ENCODE results near the gene DNAJC8. TPM values are rescaled to one million over a fixed set of nuclear protein-coding genes. Genes with fewer than 3 reads are reported as not detected.
A peak's percentile ranks its signal among the peaks of the same experiment; 100 is the strongest.

The DNAJC8 gene, protein sequence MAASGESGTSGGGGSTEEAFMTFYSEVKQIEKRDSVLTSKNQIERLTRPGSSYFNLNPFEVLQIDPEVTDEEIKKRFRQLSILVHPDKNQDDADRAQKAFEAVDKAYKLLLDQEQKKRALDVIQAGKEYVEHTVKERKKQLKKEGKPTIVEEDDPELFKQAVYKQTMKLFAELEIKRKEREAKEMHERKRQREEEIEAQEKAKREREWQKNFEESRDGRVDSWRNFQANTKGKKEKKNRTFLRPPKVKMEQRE
- total RNA-seq (2021): 134 and 135 TPM in 2 replicates
- Bru-seq, nascent RNA: percentile 85 among the genes with signal in this experiment
- BruChase-seq, experiment 1, labeled RNA remaining after a 2-hour chase: percentile 78 among the genes with signal in this experiment
- percentile 85 among the genes with signal in this experiment for BruChase-seq, experiment 2, labeled RNA remaining after a 6-hour chase
- long read RNA-seq, transcript DNAJC8-201 (9 exons, 1,759 nt): major isoform, 417 of 482 reads
- long read RNA-seq, transcript DNAJC8-205 (10 exons, 1,600 nt): minor isoform, 15 of 482 reads
- long read RNA-seq, partial matches to known transcripts: 5 of 482 reads
- long read RNA-seq, other reads (novel, unspliced or antisense): 45 of 482 reads

DNA sequence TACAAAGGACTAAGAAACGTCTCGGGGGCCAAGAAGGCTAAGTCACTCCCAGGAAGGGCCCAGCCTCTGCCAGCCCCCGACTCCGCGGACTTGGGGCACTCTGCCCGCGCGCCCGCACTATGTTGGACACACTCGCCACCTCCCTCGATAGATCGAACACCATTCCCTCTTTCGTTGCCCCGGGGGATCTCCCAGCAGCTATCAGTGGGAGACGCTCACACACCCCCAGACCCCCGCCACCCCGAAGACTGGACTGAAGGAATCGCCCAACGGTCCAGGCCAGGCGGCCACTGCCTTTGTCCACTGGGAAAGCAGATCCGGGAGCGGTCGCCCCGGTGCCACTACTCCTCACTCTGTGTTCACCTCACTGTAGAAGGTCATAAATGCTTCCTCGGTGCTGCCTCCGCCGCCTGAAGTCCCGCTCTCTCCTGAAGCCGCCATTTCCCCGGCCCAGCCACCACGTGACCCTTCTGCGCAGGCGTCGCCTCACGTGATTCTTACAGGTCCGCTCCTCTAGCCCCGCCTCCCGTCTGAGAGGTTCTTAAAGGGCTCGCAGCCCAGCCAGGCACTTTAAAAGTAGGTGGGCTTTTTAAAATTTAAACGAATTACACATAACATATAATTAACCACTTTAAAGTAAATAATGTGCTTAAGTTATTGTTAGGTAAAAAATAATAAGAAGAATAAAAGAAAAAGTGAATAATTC is at the start of gene DNAJC8:
TSS of gene DNAJC8 (minus strand) at position 472 of the 706 bp plus-strand sequence. CDS start at position 441, 31 bp downstream.
- ChIA-PET POLR2A (ENCODE audit: low non-redundant PET) (no interaction called here), CTCF (no interaction called here)
- H3K4me1 ChIP-seq (ENCODE audit: insufficient read depth, low read length, poor library complexity, severe bottlenecking): peaks cover 5% of the 10 kb centered on the region
- peak within 1 kb of the TSS; percentile 79 for H3K4me3 ChIP-seq (ENCODE audit: low read depth, low read length, poor library complexity, severe bottlenecking)
- BruUV-seq (replicated peaks): TSS peak; percentile 72
- H3K27me3 ChIP-seq (replicated peaks; ENCODE audit: insufficient read depth, low read depth, low read length, poor library complexity): no peaks in the 10 kb centered on the region
- DNase-seq (ENCODE audit: low spot score): peak; percentile 97
- peaks cover 20% of the 10 kb centered on the region for H3K36me3 ChIP-seq (ENCODE audit: insufficient read depth, low read length, poor library complexity, severe bottlenecking)
- intact Hi-C loops (cut with micrococcal nuclease; ENCODE audit: unreplicated experiment): no loop called here
- H3K9me3 ChIP-seq (ENCODE audit: low read depth, low read length, poor library complexity, severe bottlenecking): no peaks in the 10 kb centered on the region
- peak within 1 kb of the TSS; percentile 82 for H3K27ac ChIP-seq (ENCODE audit: low read depth, low read length, poor library complexity, severe bottlenecking)
- TF ChIP-seq, protein P1, sequence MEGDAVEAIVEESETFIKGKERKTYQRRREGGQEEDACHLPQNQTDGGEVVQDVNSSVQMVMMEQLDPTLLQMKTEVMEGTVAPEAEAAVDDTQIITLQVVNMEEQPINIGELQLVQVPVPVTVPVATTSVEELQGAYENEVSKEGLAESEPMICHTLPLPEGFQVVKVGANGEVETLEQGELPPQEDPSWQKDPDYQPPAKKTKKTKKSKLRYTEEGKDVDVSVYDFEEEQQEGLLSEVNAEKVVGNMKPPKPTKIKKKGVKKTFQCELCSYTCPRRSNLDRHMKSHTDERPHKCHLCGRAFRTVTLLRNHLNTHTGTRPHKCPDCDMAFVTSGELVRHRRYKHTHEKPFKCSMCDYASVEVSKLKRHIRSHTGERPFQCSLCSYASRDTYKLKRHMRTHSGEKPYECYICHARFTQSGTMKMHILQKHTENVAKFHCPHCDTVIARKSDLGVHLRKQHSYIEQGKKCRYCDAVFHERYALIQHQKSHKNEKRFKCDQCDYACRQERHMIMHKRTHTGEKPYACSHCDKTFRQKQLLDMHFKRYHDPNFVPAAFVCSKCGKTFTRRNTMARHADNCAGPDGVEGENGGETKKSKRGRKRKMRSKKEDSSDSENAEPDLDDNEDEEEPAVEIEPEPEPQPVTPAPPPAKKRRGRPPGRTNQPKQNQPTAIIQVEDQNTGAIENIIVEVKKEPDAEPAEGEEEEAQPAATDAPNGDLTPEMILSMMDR (conservative IDR thresholded peaks at IDR 0.05; ENCODE audit: low read depth, low read length): no peak
- TF ChIP-seq EZH2 (IDR thresholded peaks at IDR 0.05; ENCODE audit: borderline replicate concordance, low read depth, low read length, poor library complexity, severe bottlenecking): no peak

DNA sequence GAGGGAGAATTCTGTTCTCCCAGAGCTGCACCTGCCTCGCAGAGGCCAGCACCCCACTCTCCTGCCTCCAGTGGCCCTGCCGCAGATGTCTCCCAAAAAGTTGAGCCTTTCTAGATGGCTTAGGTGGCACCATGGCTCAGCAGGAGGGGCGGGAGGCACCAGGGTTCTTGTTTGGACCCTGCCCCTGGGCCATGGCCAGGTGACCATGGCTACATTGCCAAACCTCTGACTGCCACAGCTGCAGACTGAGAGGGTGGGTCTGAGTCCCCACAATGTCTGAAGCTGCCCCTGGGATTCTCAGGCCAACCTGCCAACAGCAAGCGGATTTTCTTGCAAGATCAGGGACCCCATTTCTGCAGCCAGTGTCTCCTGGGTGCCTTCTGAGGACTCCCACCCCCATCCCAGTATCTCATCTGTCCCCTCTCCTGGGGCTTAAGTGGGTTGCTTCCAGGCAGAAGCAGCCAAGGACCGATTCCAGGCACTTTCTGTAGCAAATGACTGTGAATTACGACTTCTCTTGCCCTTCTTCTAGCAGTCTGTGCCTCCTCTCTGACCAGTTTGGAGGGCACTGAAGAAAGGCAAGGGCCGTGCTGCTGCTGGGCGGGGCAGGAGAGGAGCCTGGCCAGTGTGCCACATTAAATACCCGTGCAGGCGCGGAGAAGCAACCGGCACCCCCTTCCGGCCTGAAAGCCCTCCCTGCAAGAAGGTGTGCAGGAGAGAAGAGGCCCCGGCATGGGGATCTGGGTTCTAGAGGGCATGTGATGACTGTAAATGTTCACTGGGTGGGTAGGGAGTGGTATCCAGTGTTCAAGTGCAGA is 49.0 kb upstream of the DNAJC8 start:
- intact Hi-C loops (cut with micrococcal nuclease; ENCODE audit: unreplicated experiment): no loop called here
- DNase-seq (ENCODE audit: low spot score): no peak
- Histone ChIP-seq H3K27me3 (replicated peaks; ENCODE audit: insufficient read depth, low read depth, low read length, poor library complexity) (no peaks in the 10 kb centered on the region), H3K27ac (ENCODE audit: low read depth, low read length, poor library complexity, severe bottlenecking) (no peak overlapping the region), H3K9me3 (ENCODE audit: low read depth, low read length, poor library complexity, severe bottlenecking) (no peaks in the 10 kb centered on the region), H3K4me1 (ENCODE audit: insufficient read depth, low read length, poor library complexity, severe bottlenecking) (no peaks in the 10 kb centered on the region), H3K4me3 (ENCODE audit: low read depth, low read length, poor library complexity, severe bottlenecking) (no peak overlapping the region), H3K36me3 (ENCODE audit: insufficient read depth, low read length, poor library complexity, severe bottlenecking) (peaks cover 35% of the 10 kb centered on the region)
- BruUV-seq (replicated peaks): TSS peak; percentile 21
- ChIA-PET CTCF (no interaction called here), POLR2A (ENCODE audit: low non-redundant PET) (no interaction called here)
- TF ChIP-seq, protein P1 (conservative IDR thresholded peaks at IDR 0.05; ENCODE audit: low read depth, low read length): no peak
- TF ChIP-seq EZH2 (IDR thresholded peaks at IDR 0.05; ENCODE audit: borderline replicate concordance, low read depth, low read length, poor library complexity, severe bottlenecking): no peak

DNA sequence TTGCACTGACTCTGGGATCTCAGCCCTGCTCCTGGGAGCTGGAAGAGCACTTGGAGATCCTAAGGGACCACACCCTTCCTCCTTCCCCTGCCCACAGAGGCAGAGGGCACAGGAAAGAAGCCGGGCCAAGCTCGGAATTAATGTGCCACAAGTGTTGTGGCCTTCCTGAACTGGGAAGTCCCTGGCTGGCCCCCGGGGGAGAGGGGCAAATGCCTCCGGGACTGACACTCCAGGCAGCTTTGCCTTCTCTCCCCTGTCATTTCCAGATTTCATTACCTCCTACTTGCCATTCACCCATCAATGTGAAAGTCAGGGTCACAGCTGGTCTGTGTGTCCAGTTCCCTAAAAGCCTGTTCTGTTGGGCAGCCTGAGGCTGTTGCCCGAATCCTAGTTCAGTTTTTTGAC is 48.1 kb upstream of the DNAJC8 start:
- Histone ChIP-seq H3K36me3 (ENCODE audit: insufficient read depth, low read length, poor library complexity, severe bottlenecking) (peaks cover 35% of the 10 kb centered on the region), H3K4me3 (ENCODE audit: low read depth, low read length, poor library complexity, severe bottlenecking) (no peak overlapping the region), H3K27ac (ENCODE audit: low read depth, low read length, poor library complexity, severe bottlenecking) (no peak overlapping the region), H3K9me3 (ENCODE audit: low read depth, low read length, poor library complexity, severe bottlenecking) (no peaks in the 10 kb centered on the region), H3K27me3 (replicated peaks; ENCODE audit: insufficient read depth, low read depth, low read length, poor library complexity) (no peaks in the 10 kb centered on the region), H3K4me1 (ENCODE audit: insufficient read depth, low read length, poor library complexity, severe bottlenecking) (no peaks in the 10 kb centered on the region)
- CTCF ChIA-PET: no interaction called here
- POLR2A ChIA-PET (ENCODE audit: low non-redundant PET): no interaction called here
- TF ChIP-seq, protein P1 (conservative IDR thresholded peaks at IDR 0.05; ENCODE audit: low read depth, low read length): no peak
- TF ChIP-seq EZH2 (IDR thresholded peaks at IDR 0.05; ENCODE audit: borderline replicate concordance, low read depth, low read length, poor library complexity, severe bottlenecking): no peak
- DNase-seq (ENCODE audit: low spot score): no peak
- BruUV-seq (replicated peaks): no TSS peak
- intact Hi-C loops (cut with micrococcal nuclease; ENCODE audit: unreplicated experiment): no loop called here
